DND-41 (cell line): ENCODE data around the gene SNTG2.

Experiments
- CTCF ChIP-seq: IDR thresholded peaks from 2 replicates; pipeline ENCODE4 v1.5.1; 2012; ENCODE audit warnings: borderline replicate concordance, low read length, moderate library complexity, mild to moderate bottlenecking; ENCODE audit not compliant: poor library complexity, severe bottlenecking; ENCODE audit errors: extremely low read depth
- EZH2 ChIP-seq: IDR thresholded peaks from 3 replicates; pipeline ENCODE4 v1.6.1; 2012; ENCODE audit warnings: borderline replicate concordance, low read depth, mild to moderate bottlenecking, moderate library complexity, low read length, inconsistent platforms; ENCODE audit not compliant: severe bottlenecking

- no peak for TF ChIP-seq CTCF
- TF ChIP-seq EZH2 = no peak
Measured at GRCh38 chr2:1314254-1314653, 363.6 kb downstream of the SNTG2 start.
